IMR-90 (cell line): ENCODE measurements around the gene SALL4. TPM values are rescaled to one million over a fixed set of nuclear protein-coding genes. Genes with fewer than 3 reads are reported as not detected.

ENCODE experiments used
- ATAC-seq: fragments of 200-7000 bp; cut with Tn5 transposase; 2 replicates; pipeline ENCODE4 v1.9.1; 2020; ENCODE audit warnings: low read depth, mild to moderate bottlenecking, moderate library complexity
- BruUV-seq: library from RNA; stranded (reverse); fragments of 400-500 nt; replicated peaks from 2 replicates; lab custom pipeline; 2021; lab: Mats Ljungman, UMichigan
- CTCF ChIA-PET: fragments of 300-600 bp; formaldehyde crosslinking; extraction: SDS; loops from one replicate; lab custom pipeline; 2021; ENCODE audit warnings: antibody characterized with exemption; lab: Yijun Ruan, JAX
- POLR2A ChIA-PET: fragments of 300-600 bp; sonication (Branson Sonifier 250); formaldehyde crosslinking; loops from one replicate; lab custom pipeline; 2022; ENCODE audit warnings: antibody characterized with exemption; ENCODE audit not compliant: unreplicated experiment; lab: Charles Lee
- DNase-seq: peaks from one replicate; pipeline ENCODE4 v3.0.0; 2013
- H2AFZ ChIP-seq: replicated peaks from 2 replicates; pipeline ENCODE3; 2013; ENCODE audit warnings: low read length, mild to moderate bottlenecking; ENCODE audit not compliant: poor library complexity
- H2AK5ac ChIP-seq: 2 replicates; pipeline ENCODE4 v1.6.1; 2013; ENCODE audit warnings: low read depth, low read length, inconsistent platforms
- H2AK9ac ChIP-seq: replicated peaks from 2 replicates; pipeline ENCODE3; 2013; ENCODE audit warnings: mild to moderate bottlenecking, low read depth, low read length, moderate library complexity; ENCODE audit not compliant: poor library complexity
- H2BK120ac ChIP-seq: 2 replicates; pipeline ENCODE4 v1.6.1; 2013; ENCODE audit warnings: low read depth, low read length, inconsistent platforms
- H2BK15ac ChIP-seq: 3 replicates; pipeline ENCODE4 v1.6.1; 2013; ENCODE audit warnings: low read depth, low read length, inconsistent platforms
- H2BK20ac ChIP-seq: 2 replicates; pipeline ENCODE4 v1.6.1; 2013; ENCODE audit warnings: low read depth, mild to moderate bottlenecking, inconsistent platforms, low read length, moderate library complexity
- H2BK5ac ChIP-seq: 2 replicates; pipeline ENCODE4 v1.6.1; 2013; ENCODE audit warnings: mild to moderate bottlenecking, low read depth, low read length, inconsistent platforms; ENCODE audit not compliant: poor library complexity, severe bottlenecking
- H3K14ac ChIP-seq: replicated peaks from 2 replicates; pipeline ENCODE4 v1.6.1; 2013; ENCODE audit warnings: low read depth, low read length, inconsistent platforms
- H3K18ac ChIP-seq: 2 replicates; pipeline ENCODE4 v1.6.1; 2013; ENCODE audit warnings: low read depth, low read length, control low read depth
- H3K23ac ChIP-seq: 2 replicates; pipeline ENCODE4 v1.6.1; 2013; ENCODE audit warnings: low read depth, low read length, inconsistent platforms
- H3K27ac ChIP-seq: 2 replicates; pipeline ENCODE4 v1.5.1; 2013; ENCODE audit warnings: mild to moderate bottlenecking, control low read depth, low read length; ENCODE audit not compliant: insufficient read depth
- H3K27me3 ChIP-seq: 2 replicates; pipeline ENCODE4 v1.6.1; 2013; ENCODE audit warnings: low read length; ENCODE audit not compliant: control insufficient read depth, insufficient read depth
- H3K36me3 ChIP-seq: 2 replicates; pipeline ENCODE4 v1.6.1; 2013; ENCODE audit warnings: low read length, mixed read lengths; ENCODE audit not compliant: control insufficient read depth, insufficient read depth
- H3K4ac ChIP-seq: 2 replicates; pipeline ENCODE4 v1.6.1; 2013; ENCODE audit warnings: low read depth, low read length, inconsistent platforms
- H3K4me1 ChIP-seq: 2 replicates; pipeline ENCODE4 v1.6.1; 2013; ENCODE audit warnings: low read length, mixed read lengths; ENCODE audit not compliant: control insufficient read depth, insufficient read depth
- H3K4me2 ChIP-seq: 2 replicates; pipeline ENCODE4 v1.6.1; 2013; ENCODE audit warnings: low read depth, mild to moderate bottlenecking, control low read depth, low read length, moderate library complexity
- H3K4me3 ChIP-seq: 2 replicates; pipeline ENCODE4 v1.5.1; 2013; ENCODE audit warnings: low read depth, mild to moderate bottlenecking, control low read depth, low read length, moderate library complexity; ENCODE audit not compliant: insufficient read depth
- H3K56ac ChIP-seq: 2 replicates; pipeline ENCODE4 v1.6.1; 2013; ENCODE audit warnings: low read length, inconsistent platforms; ENCODE audit not compliant: insufficient read depth; ENCODE audit errors: extremely low read depth
- H3K79me1 ChIP-seq, 2 experiments: 2 replicates each; pipeline ENCODE4 v1.6.1; 2013; ENCODE audit warnings: low read length in 2 of 2, inconsistent platforms in 1 of 2, low read depth in 1 of 2
- H3K9ac ChIP-seq: 2 replicates; pipeline ENCODE4 v1.6.1; 2013; ENCODE audit warnings: low read depth, low read length, control low read depth
- H3K9me1 ChIP-seq: 2 replicates; pipeline ENCODE4 v1.6.1; 2013; ENCODE audit warnings: low read length, inconsistent platforms; ENCODE audit not compliant: insufficient read depth
- H3K9me3 ChIP-seq: 2 replicates; pipeline ENCODE4 v1.6.1; 2013; ENCODE audit warnings: low read length; ENCODE audit not compliant: control insufficient read depth, insufficient read depth
- H4K20me1 ChIP-seq: 2 replicates; pipeline ENCODE4 v1.6.1; 2013; ENCODE audit warnings: low read length, inconsistent platforms; ENCODE audit not compliant: insufficient read depth
- H4K5ac ChIP-seq: 2 replicates; pipeline ENCODE4 v1.6.1; 2013; ENCODE audit warnings: mild to moderate bottlenecking, low read depth, low read length, control low read depth
- H4K8ac ChIP-seq, 2 experiments: 2 replicates each; pipeline ENCODE4 v1.6.1; 2013; ENCODE audit warnings: low read depth in 2 of 2, low read length in 2 of 2, control low read depth in 1 of 2, inconsistent platforms in 1 of 2
- H4K91ac ChIP-seq: 2 replicates; pipeline ENCODE4 v1.6.1; 2013; ENCODE audit warnings: low read depth, low read length, inconsistent platforms; ENCODE audit not compliant: insufficient read depth
- BHLHE40 ChIP-seq: fragments of 150-350 bp; IDR thresholded peaks from 2 replicates; pipeline ENCODE4 v1.6.1; 2016; ENCODE audit warnings: mild to moderate bottlenecking, low read depth, low read length
- CHD1 ChIP-seq: IDR thresholded peaks from 2 replicates; pipeline ENCODE4 v1.6.1; 2012; ENCODE audit warnings: low read depth, low read length, improper control_type of control experiment
- CTCF ChIP-seq: conservative IDR thresholded peaks from 2 replicates; pipeline ENCODE4 v1.5.1; 2012; ENCODE audit warnings: mild to moderate bottlenecking, low read depth, low read length, improper control_type of control experiment
- FOS ChIP-seq: fragments of 150-350 bp; IDR thresholded peaks from 2 replicates; pipeline ENCODE4 v1.6.1; 2016; ENCODE audit warnings: low read depth, low read length
- MAFK ChIP-seq: IDR thresholded peaks from 2 replicates; pipeline ENCODE4 v1.6.1; 2012; ENCODE audit warnings: low read depth, low read length, improper control_type of control experiment
- MAZ ChIP-seq: IDR thresholded peaks from 2 replicates; pipeline ENCODE4 v1.6.1; 2012; ENCODE audit warnings: low read depth, mild to moderate bottlenecking, low read length, improper control_type of control experiment, moderate library complexity, borderline replicate concordance
- MXI1 ChIP-seq: IDR thresholded peaks from 2 replicates; pipeline ENCODE4 v1.6.1; 2012; ENCODE audit warnings: low read depth, mild to moderate bottlenecking, low read length, moderate library complexity, borderline replicate concordance
- NFE2L2 ChIP-seq: fragments of 150-350 bp; IDR thresholded peaks from 2 replicates; pipeline ENCODE4 v1.6.1; 2016; ENCODE audit warnings: low read depth, mild to moderate bottlenecking, low read length
- POLR2A ChIP-seq: IDR thresholded peaks from 2 replicates; pipeline ENCODE4 v1.6.1; 2012; ENCODE audit warnings: mild to moderate bottlenecking, low read depth, low read length
- RAD21 ChIP-seq: IDR thresholded peaks from 2 replicates; pipeline ENCODE4 v1.6.1; 2012; ENCODE audit warnings: low read length, improper control_type of control experiment
- RCOR1 ChIP-seq: IDR thresholded peaks from 2 replicates; pipeline ENCODE4 v1.6.1; 2012; ENCODE audit warnings: mild to moderate bottlenecking, low read length, improper control_type of control experiment; ENCODE audit not compliant: insufficient replicate concordance
- RFX5 ChIP-seq: IDR thresholded peaks from 2 replicates; pipeline ENCODE4 v1.8.0; 2012; ENCODE audit warnings: low read depth, mild to moderate bottlenecking, low read length, moderate library complexity
- USF2 ChIP-seq: fragments of 150-350 bp; IDR thresholded peaks from 2 replicates; pipeline ENCODE4 v1.6.1; 2017; ENCODE audit warnings: mild to moderate bottlenecking, antibody characterized with exemption, low read length, low read depth
- WGBS, 2 experiments: methylation state at CpG; one replicate each; pipeline versions ENCODE4 v1.1.5 to v1.1.7; 2013; ENCODE audit warnings: missing lambda C conversion rate in 2 of 2; ENCODE audit not compliant: insufficient read length in 1 of 2; ENCODE audit errors: extremely low coverage in 2 of 2; 5-methylcytosine and 5-hydroxymethylcytosine counted together
- dilution Hi-C: fragments of 300-500 bp; cut with HindIII; formaldehyde crosslinking; loops from one replicate; pipeline ENCODE4 v1.14.3; 2018; ENCODE audit warnings: low sequenced_read_pairs; ENCODE audit not compliant: unreplicated experiment
- in situ Hi-C: fragments of 300-500 bp; cut with MboI; formaldehyde crosslinking; loops from 3 replicates; pipeline ENCODE4 v1.14.3; 2019; ENCODE audit warnings: low sequenced_read_pairs, inconsistent platforms, mixed read lengths
- intact Hi-C: fragments of 100-400 bp; cut with micrococcal nuclease; formaldehyde crosslinking; loops from 2 replicates; pipeline ENCODE4 v1.10.0; 2022
- polyA plus RNA-seq, 3 experiments: library from polyadenylated mRNA; depleted of rRNA; stranded (reverse); fragments of >200 nt; gene quantifications; 2 replicates each; pipeline ENCODE4 v1.2.3, GENCODE V29; 2012; ENCODE audit warnings: low replicate concordance in 1 of 3
- total RNA-seq: library from RNA; depleted of rRNA; stranded (reverse); fragments of >200 nt; gene quantifications from 2 replicates; pipeline ENCODE4 v1.2.3, GENCODE V29; 2012

SALL4 gene
- total and polyA plus RNA-seq, 2 of the 4 experiments (the other 2 are of a cell fraction), result not detected

- Histone ChIP-seq H3K4me1 (no peaks in the 10 kb centered on the region), H4K20me1 (no peaks in the 10 kb centered on the region), H3K4me3 (no peak overlapping the region), H3K56ac (no peak overlapping the region), H2AFZ (no peak overlapping the region), H4K91ac (no peak overlapping the region), H3K14ac (no peak overlapping the region), H2AK5ac (no peak overlapping the region), H3K79me1 (no peaks in the 10 kb centered on the region), H3K9ac (no peak overlapping the region), H3K4ac (no peak overlapping the region), H2BK120ac (no peak overlapping the region), H3K9me3 (peaks cover 1% of the 10 kb centered on the region; the same call in 1 of the 2 replicates), H3K23ac (no peak overlapping the region), H3K9me1 (no peaks in the 10 kb centered on the region), H3K4me2 (no peak overlapping the region), H3K27me3 (no peaks in the 10 kb centered on the region; the same call in 1 of the 2 replicates), H2BK20ac (no peak overlapping the region), H2BK15ac (no peak overlapping the region), H3K18ac (no peak overlapping the region), H4K5ac (no peak overlapping the region), H3K36me3 (no peaks in the 10 kb centered on the region), H3K27ac (no peak overlapping the region), H4K8ac (no peak overlapping the region), H2AK9ac (no peak overlapping the region), H2BK5ac (no peak overlapping the region)
- ChIA-PET CTCF (no interaction called here), POLR2A (no interaction called here)
- dilution Hi-C loops, result no loop called here
- DNase-seq (no peak), ATAC-seq (no peak)
- intact Hi-C loops, result no loop called here
- no TSS peak for BruUV-seq
- in situ Hi-C loops, result no loop called here
- TF ChIP-seq FOS (no peak), MXI1 (no peak), USF2 (no peak), NFE2L2 (no peak), RCOR1 (no peak), RFX5 (no peak), MAZ (no peak), CHD1 (no peak), RAD21 (no peak), CTCF (no peak), POLR2A (no peak), BHLHE40 (no peak), MAFK (no peak)
- WGBS, 2 experiments, result 92% methylated on average over 8 of the region's 15 CpGs; no CpG with 5 or more reads in 1 of the 2 experiments
These were observed 18.0 kb downstream of the SALL4 start for GRCh38 chr20:51784299-51784698.
